Cerebellar cortex (tissue), 1 donor: Measurements from ENCODE around the gene TTC5.
"Not testable (repeated sequence)": the region's sequence is repeated elsewhere in the genome, so short reads cannot be mapped to it uniquely, and the experiment has no call there.

ENCODE experiments used
- DNase-seq: peaks from one replicate; pipeline ENCODE4 v3.0.0-alpha.2; 2015; ENCODE audit warnings: low spot score

The TTC5 gene, protein sequence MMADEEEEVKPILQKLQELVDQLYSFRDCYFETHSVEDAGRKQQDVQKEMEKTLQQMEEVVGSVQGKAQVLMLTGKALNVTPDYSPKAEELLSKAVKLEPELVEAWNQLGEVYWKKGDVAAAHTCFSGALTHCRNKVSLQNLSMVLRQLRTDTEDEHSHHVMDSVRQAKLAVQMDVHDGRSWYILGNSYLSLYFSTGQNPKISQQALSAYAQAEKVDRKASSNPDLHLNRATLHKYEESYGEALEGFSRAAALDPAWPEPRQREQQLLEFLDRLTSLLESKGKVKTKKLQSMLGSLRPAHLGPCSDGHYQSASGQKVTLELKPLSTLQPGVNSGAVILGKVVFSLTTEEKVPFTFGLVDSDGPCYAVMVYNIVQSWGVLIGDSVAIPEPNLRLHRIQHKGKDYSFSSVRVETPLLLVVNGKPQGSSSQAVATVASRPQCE

DNA sequence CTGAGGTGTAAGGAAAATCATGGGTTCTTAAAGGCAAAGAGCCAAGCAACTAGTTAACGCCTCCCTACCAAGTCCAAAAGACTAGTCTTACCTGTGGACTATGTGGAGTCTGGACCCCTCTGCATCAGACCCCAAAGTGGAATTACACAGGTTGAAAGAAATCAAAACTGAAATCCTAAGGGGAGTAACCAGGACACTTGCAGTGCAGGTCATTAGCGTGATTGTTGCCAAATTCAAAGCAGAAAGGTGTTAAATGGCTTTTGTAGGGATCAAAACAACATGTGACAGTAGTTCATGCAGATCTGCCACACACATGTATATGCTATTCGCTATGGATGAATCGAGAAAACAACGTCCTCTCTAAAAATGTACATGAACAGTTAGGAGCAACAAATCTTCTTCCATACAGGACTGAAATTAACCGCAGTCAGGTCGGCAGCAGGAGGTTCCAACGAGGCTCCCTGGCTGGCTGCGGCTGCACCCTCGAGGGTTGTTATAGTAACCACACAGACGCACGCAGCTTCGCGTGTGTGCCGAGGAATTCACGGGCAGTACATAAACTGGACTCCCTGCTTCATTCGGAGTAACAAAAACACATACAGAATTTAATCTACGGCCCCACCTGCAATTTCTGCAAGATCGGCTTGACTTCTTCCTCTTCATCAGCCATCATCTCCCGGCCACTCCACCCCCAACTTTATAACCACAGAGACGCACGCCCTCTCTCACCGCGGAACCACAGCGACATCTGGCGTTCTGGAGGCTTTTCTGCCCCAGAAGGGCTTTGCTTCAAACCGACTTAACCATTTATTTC, at the start of gene TTC5:
TSS of gene TTC5 (minus strand) at position 687 of the 814 bp plus-strand sequence. CDS start at position 673, 14 bp downstream.
- DNase-seq = peak; percentile 93

DNA sequence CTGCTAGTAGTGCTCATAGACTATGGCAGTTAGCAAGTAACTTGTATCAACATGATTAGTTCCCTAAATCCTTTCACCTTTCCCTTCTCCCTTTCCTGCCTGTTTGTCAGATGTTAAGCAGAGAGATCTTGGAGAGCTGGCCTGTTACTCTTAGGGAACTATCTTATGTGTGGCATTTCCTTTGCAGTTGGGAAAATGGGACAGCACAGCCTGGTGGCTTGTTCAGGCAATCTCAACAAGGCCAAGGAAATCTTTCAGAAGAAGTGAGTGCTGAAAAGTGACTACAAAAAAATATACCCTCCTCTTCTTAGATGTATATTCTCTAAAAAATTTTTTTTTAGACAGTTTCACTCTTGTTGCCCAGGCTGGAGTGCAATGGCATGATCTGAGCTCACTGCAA, 45.1 kb upstream of the TTC5 start:
- DNase-seq = peak; percentile 34

DNA sequence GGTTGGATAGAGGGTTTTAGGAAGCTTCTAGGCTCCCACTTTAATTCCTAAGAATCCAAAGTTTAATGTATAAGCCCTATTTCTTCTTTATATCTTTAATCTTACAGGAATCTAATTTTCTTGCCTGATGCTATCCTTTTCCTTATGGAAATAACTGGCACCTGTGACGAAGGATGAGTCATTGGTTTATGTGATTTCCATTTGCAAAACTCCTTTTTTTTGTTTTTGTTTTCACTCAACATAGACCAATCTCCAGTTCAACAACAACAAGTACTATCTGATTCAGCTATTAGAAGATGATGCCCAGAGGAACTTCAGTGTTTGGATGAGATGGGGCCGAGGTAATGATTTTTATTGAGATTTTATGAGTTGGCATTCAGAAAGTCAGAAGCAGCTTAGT, 44.5 kb upstream of the TTC5 start:
- DNase-seq = no peak

DNA sequence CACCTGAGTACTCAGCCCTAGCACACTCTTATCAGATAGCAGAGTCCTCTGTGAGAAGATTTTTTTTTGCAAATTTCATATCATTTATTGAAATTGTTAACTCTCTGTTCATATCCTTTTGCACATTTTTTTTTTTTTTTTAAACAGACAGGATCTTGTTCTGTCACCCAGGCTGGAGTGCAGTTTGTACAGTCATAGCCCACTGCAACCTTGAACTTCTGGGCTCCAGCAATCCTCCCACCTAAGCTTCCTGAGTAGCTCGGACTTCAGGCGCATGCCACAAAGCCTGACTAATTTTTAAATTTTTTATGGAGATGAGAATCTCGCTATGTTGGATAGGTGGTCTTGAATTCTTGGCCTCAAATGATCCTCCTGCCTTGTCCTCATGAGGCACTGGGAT, 42.0 kb upstream of the TTC5 start:
- no peak for DNase-seq

DNA sequence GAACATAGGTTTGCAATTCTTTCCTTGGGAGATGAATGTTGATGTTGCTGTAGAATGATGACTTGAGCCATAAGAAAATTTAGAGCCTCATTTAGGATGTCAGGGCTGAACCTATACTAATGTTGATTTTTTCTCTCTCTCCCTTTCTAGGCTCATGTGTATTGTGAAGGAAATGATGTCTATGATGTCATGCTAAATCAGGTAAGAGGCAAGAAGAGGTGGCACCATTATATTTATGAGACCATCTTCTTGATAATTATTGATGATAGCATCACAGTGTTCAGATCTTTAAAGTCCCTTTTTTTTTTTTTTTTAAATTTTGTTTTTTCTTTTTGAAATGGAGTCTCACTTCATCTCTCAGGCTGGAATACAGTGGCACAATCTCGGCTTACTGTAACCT, 41.0 kb upstream of the TTC5 start:
- DNase-seq = no peak

DNA sequence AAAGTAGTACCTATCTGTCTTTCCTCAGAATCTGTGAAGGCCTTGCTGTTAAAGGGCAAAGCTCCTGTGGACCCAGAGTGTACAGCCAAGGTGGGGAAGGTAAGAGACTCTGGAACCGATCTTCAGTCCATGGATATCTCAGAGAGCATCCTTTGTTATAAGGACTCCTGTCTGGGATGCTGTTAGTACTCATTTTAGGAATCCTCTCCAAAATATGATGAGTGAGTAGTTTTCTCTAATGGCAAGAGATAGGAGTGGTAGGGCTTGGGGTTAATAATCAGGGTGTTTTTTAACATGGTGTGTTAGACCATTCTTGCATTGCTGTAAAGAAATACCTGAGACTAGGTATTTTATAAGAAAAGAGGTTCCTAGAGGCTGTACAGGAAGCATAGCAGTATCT, 39.6 kb upstream of the TTC5 start:
- no peak for DNase-seq

DNA sequence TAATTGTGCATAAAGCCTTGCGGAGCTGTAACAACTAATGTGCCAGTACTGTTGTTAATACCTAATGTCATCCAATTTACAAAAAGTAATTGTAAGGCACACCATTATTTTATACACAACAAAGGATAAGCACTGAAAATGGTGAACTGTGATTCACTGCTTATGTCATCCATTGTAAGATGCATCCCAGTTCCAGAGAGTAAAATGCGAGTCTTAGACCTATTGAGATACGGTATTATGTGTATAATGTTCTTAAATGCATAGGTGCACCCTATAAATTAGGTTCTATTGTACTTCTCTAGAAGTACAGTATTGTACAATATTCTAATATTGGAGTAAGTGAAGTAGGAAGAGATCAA, 38.1 kb upstream of the TTC5 start:
- DNase-seq = no peak

DNA sequence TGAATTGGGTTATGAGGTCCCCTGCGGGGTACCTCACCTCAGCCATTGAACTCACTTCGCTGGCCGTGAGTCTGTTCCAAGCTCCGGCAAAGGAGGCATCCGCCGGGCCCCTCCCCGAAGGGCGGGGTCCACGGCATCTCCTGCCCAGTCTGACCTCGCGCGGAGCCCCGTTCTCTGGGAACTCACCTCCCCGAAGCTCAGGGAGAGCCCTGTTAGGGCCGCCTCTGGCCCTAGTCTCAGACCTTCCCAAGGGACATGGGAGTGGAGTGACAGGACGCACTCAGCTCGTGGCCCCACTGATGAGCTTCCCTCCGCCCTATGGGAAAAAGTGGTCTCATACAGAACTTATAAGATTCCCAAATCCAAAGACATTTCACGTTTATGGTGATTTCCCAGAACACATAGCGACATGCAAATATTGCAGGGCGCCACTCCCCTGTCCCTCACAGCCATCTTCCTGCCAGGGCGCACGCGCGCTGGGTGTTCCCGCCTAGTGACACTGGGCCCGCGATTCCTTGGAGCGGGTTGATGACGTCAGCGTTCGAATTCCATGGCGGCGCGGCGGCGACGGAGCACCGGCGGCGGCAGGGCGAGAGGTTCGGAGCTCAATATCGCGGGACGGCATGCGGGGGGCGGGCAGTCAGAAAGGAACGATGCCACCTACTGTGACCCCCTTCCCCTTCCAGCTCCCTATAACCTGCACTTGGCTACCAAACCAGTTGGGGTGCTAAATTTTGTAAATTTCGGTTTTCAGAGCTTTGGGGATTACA, 37.5 kb upstream of the TTC5 start, which contains the start of gene PARP2:
TSS of gene PARP2 (plus strand) at position 544 of the 770 bp plus-strand sequence. CDS start at position 551, 7 bp downstream.
- DNase-seq = peak; percentile 100

DNA sequence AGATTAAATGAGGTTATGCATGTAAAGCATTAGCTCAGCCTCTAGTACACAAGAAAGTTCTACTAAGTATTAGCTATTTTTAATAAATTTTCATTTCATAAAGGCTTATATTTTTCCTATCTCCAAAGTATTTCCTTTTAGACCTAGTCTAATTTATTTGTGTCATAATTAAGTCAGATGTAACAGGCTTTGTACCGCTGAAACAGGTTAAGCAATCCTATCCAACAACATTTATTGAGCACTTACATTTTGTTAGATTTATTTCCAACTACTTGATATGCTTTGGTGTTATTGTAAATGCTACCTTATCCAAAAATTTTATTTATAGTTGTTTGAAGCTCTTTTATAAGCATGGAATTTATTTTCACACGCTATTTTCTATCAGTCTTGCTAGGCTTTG, 35.9 kb upstream of the TTC5 start:
- DNase-seq = no peak

DNA sequence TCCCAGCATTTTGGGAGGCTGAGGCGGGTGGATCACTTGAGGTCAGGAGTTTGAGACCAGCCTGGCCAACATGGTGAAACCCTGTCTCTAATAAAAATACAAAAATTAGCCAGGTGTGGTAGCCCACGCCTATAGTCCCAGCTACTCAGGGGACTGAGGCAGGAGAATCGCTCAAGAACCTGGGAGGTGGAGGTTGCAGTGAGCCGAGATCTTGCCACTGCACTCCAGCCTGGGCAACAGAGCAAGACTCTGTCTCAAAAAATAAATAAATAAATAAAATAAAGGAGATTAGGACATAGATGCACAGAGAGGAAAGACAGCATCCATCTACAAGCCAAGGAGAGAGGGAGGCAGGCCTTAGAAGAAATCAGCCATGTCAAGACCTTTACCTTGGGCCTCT, 35.3 kb upstream of the TTC5 start:
- DNase-seq = not testable (repeated sequence)

DNA sequence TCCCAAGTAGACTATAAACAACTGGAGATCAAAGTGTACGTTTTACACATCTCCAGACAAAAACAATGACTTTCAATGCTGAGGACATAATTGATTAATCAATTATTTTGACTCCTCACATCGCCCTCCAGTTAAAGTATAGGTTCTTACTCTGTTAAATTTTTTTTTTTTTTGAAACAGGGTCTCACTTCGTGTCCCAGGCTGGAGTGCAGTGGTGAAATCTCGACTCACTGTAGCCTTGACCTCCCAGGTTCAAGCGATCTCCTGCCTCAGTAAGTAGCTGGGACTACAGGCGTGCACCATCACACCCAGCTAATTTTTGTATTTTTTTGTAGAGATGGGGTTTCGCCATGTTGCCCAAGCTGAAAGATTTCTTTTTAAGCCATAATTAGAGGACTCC, 28.3 kb upstream of the TTC5 start:
- no peak for DNase-seq

DNA sequence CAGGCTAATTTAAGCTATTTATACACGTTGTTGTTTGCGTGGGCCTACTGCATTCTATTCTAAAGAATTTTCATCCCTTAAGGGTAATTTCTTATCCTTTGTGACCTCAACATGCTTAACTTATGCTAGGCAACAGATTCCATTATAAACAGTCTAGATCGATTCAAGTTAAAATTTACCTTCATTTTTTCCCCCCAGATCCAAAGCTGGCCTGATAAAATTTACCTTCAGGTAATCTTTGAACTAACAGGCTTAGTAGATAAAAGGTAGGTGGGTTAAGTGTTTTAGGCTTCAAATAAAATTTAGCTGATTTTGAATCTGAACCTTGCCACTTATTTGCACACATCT, 27.7 kb upstream of the TTC5 start:
- no peak for DNase-seq

DNA sequence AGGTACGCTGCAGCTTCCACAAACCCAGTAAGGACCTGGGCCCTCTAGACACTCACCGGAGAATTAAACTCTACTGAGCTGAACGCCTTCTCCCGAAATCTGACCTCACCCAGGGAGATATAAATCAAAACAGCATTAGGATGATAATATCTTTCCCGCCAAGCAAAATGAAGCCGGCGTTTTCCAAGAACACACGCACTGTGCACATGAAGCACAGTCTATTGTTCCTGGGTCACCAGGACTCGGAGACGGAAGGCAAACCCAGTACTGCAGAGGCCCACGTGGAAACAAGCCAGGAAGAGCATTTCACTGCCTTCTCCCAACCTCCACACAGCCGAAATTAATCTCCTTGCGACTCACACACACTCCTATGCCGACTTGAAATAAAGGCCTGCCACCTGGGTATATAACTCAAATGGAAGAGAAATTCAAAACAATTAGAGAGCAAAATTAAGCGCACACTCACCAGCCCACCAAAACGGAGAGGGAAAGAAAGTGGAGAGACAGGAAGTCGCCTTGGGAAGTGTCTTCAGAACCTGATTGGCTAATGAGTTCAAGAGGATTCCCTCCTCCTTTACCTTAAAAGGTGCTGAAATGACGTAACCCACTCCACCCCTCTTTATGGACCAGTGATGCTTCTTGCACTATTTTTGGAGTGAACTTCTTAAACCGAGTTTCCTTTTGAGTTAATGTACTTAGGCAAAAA, 27.2 kb upstream of the TTC5 start, which contains the start of gene CCNB1IP1:
TSS of gene CCNB1IP1 (minus strand) at position 492 of the 706 bp plus-strand sequence. CDS start 16,756 bp downstream, outside the sequence.
- DNase-seq = peak; percentile 99

DNA sequence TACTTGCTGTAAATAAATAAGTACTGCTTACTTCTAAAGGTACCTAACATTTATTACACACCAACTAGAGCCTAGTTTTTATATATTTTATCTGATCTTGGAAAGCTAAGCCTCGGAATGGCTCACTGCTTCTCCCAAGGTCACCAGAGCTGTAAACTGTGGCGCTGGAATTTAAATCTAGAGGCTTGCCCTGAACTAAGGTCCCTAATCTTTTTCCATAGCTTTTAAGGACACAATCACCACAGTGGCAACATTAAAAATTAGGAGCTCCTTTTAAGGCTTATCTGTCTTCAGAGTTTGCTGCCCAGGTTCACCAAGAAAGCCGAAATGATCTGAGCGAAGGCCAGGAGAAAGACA, 26.7 kb upstream of the TTC5 start:
- DNase-seq = no peak

DNA sequence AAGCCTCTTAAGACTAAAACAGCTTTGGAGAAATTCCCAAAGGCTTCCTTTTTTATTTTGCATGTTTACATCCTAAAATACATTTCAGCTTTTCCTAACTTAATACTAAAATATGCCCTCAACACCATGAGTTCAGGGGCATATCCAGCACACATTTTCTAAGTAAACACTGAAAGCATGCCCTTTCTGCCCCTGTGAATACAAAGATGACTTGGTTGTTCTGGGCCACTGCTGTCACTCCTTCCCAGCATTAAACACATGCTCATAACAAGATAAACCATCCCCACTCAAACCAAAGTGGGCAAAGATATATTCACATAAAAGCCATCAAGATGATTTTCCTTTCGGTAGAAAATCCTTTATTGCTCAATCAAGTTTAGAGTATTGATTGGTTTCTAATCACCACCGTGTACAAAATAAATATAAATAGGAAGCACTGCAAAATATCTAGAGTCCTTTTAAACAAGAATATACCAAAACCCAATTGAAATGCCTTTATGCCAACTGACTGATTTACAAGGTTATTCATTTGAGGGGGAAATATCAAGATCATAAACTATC, 25.4 kb upstream of the TTC5 start:
- no peak for DNase-seq

DNA sequence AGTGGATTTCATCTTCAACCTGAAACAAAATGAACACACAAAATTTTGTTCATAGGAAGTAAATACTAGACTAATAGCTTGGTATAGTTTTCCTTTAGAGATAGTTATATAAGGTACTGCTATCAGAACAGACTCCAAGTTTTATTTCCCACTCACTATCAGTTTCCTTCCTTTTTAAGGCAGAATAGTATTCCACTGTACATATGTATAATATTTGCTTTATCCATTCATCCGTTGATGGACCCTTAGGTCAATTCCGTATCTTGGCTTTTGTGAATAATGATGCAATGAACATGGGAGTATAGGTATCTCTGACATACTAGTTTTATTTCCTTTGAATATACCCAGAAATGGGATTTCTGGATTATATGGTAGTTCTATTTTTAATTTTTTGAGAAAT, 23.6 kb upstream of the TTC5 start:
- DNase-seq = no peak

DNA sequence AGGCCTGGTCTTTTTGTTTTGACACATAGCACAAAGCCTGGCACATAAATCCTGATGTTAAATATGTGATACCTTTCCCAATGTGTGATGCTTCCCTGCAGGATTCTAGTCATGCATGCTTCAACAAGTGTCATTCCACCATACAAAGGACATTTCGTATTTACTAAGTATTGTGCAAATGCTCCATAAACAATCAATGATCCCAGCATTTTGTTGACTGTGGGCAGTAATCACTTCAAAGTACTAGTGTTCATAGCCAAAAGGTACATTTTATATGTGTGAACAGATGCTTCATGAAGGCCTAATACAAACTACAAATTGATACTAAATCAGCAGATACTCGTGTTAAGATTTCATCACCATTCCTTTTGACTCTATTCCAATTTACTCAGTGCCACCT, 23.0 kb upstream of the TTC5 start:
- no peak for DNase-seq

DNA sequence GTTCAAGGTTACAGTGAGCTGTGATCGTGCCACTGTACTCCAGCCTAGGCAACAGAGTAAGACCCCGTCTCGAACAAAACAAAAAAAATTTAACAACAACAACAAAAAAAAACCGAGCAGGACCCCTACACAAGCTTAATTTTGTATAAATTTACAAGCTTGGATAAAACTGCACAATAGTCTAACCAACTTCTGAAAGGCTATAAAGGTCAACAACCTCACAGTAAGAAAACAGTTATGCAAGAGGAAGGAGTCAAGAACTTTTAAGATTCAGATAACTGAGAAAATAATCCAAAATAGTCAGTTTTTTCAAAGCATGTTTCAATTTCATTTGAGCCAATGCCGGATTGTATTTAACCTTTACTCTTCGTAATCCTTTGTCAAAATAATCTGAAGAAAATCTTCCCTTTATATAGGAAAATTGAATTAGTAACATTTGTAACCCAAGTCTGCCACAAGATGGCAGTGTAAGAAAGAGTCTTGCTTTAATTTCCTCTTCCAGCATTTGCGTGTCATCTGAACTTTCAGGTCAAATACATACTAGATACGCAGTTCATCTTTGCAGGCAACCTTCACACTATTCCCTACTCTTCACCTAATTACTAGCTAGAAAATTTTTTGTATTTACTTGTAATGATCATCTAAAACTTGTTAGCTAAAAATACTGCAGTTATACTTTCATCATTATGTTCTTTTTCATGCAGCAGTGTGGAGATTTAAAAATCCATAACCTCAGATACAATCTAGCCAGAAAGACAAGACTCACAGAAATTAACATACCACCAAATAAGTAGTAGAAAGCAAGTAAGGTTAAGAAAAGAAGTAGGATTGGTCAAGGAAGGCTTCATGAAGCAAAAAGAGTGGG, 21.5 kb upstream of the TTC5 start:
- peak; percentile 86 for DNase-seq

DNA sequence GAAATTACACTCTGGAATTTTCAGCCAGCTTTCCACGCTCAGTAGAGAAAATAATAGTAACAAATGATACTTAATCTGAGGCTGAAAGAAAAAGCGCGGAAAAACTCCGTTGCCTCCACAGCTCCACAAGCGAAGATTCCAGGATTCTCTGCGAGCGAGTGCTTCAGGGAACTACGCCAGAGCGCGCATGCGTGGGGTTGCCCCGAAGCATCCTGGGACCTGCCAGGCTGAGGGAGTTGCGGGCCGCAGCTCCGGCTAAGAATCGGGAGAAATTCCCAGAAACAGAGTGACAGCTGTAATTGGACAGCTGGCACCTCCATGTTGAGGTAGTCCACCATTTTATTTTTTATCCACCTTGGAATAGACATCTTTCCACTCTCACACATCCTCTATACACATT, 12.0 kb upstream of the TTC5 start:
- no peak for DNase-seq

DNA sequence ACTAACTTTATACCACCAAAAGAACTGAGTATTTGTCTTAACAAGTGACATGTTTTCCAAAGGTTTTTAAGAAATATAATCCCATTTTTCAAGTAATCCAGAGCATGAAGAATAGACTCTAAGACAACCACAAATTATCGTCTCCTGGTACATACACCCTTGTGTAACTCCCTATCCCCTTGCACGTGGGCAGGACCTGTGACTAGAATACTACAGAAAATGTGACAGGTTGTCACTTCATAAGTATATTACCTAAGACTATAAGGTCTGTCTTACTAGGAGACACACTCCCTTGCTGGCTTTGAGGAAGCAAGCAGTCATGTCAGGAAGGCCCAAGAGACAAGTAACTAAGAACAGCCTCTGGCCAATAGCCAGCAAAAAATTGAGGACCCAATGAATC, 8.3 kb upstream of the TTC5 start:
- no peak for DNase-seq

DNA sequence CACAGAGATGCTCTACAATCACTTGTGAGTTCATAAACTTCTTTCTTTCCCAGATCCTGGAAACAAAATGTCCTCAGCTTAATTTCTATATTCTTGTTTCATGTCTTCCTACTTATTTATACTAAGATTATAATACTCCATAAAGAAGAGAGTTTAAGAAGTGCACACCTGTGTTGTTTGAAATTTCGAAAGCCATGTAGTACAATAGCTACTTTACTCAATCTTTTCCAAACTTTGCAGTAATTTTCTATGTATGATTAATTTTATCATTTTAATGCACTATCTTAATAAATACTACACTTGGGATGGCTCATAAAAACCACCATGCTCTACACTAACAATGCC, 300 bp upstream of the TTC5 start:
- no peak for DNase-seq
